GM19193 (cell line): ENCODE measurements around the gene SPG7.

Experiments used
- POLR2A ChIP-seq: IDR thresholded peaks from 4 replicates; pipeline ENCODE4 v1.6.1; 2011; ENCODE audit not compliant: insufficient read depth, insufficient read length; ENCODE audit errors: extremely low read depth

The SPG7 gene

DNA sequence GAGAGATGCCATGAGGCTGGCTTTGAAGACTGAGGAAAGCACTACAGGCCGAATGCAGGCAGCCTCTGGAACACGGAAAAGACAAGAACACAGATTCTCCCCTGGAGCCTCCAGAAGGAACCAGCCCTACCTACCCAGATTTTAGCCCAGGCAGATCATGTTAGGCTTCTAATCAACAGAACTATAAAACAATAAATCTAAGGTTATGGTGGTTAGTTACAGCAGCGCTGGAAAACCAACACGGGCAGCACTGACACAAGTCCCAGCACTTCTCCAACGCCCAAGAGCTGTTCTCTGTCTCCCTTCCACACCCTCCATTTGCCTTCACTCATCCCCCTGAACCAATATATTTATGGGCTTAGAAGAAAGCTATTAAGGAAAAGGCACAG, 25.4 kb upstream of the SPG7 start:
- no peak for TF ChIP-seq POLR2A

DNA sequence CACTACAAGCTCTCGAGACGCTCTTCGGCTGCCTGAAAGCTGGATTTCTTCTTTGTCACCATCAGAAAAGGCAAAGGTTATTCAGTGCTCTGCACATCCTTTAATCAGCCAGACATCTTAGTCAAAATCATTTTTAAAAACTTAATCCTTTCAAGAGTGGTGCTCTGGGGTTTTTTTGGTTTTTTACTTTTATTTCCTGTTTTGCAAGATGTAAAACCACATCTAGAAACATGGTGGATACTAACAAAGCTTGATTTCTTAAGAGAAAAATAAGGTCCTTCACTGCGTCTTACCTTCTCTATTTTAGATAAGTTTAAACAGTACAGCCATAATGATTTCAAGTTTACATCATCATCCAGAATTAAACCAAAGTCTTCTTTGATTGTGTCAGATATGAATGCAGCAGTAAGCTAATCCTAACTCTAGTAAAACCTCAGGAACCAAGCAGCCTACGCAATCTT, 24.1 kb upstream of the SPG7 start:
- no peak for TF ChIP-seq POLR2A

DNA sequence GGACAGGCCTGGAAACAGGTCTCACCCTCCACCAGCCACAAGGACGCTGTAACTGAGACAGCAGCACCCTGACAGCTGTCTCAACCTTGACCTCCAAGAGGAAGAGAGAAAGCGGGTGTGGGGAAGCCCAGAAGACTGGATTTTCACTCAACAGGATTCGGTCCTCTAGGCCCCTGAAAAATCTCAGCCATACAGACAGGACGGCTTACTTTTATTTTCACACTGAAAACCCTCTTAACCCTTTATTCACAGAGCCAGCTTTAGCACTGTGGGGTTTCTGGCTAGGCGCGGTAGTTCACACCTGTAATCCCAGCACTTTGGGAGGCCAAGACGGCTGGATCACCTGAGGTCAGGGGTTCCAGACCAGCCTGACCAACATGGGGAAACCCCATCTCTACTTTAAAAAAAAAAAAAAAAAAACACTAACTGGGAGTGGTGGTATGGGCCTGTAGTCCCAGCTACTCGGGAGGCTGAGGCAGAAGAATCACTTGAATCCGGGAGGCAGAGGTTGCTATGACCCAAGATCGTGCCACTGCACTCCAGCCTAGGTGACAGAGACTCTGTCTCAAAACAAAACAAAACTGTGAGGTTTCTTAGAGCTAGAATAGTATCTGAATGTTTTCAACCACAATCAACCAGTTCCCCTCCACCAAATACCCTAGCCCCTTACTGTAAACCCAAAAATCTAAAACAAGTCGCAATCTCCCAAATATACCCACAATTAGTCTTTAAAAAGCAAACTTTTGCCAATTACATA, 23.1 kb upstream of the SPG7 start:
- no peak for TF ChIP-seq POLR2A

DNA sequence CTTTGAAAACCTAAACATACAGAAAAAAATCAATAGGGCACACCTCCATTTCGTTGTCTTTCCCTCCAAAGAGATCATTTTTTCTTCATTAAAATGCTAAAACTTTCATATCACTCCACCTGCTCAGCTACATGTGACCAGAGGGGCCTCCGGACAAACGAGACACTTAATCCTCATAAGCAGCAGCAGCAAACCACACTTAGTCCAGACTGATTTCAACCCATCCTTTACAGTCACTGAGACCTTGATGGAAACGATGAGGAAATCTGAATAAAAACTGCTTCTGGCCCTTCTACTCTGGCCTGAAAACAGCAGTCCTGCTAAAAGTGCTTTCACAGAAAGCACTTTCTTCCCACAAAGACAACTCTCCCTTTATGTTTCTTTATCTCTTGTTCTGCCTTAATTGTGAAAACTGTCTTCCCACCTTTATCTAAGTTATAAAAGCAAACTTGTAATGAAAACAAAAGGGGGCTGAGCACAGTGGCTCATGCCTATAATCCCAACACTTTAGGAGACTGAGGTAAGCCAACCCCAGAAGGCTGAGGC, 22.4 kb upstream of the SPG7 start:
- TF ChIP-seq POLR2A, result no peak

DNA sequence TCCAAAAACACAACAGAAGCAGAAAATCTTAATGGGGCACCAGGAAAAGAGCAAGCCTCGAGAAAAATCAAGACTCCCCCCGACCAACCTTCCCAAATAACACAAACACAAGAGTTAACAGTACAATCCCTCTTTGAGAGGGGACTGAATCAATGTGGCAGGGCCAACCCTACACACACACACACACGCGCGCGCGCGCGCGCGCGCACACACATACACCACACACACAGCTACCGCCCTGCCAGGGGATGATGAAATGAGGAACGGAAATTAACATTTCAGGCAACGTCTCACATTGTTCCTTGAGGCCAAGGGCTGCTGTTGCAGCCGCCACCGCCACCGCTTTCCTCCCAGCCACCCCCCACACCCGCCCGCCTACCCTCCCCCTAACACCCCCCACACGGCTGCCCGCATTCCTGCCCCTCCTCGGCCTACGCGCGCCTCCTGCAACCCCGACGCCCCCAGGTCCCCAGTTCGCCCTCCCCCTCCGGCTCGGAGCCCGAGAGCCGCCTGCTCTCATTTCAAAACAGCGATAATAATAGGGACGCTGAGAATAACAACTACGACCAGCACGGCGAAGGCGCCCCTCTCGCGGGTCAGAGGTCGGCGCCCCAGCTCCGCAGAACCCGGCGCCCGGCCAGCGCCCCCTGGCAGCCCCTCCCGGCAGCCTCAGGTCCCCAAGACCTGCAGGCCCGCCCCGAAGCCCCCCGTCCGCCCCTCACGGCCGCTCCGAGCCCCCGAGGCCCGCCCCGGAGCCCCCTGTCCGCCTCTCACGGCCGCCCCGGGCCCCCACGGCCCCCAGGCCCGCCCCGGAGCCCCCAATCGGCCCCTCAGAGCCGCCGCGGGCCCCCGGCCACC, 18.9 kb upstream of the SPG7 start:
- peak; percentile 60 for TF ChIP-seq POLR2A

DNA sequence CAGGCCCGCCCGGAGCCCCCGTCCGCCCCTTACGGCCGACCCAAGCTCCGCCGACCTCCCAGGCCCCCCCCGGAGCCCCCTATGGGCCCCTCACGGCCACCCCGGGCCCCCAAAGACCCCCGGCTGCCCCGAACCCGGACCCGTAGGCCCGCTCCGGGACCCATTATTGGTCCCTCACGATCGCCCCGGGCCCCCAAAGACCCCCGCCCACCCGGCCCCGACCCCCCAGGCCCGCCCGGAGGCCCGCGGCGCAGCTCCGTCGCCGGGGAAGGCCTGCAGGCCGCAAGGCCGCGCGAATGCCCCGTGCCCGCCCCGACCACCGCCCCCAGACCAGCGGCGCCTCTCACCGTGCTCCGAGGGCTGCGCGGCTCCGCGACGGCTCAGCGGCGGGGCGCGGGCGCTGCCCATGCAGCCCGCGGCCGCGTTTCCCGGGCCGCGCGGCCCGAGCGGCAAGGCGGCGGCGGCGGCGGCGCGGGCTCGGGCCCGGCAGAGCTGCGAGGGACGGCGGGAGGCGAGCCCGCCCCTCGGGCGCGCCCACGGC, 18.2 kb upstream of the SPG7 start:
- TF ChIP-seq POLR2A, result no peak

DNA sequence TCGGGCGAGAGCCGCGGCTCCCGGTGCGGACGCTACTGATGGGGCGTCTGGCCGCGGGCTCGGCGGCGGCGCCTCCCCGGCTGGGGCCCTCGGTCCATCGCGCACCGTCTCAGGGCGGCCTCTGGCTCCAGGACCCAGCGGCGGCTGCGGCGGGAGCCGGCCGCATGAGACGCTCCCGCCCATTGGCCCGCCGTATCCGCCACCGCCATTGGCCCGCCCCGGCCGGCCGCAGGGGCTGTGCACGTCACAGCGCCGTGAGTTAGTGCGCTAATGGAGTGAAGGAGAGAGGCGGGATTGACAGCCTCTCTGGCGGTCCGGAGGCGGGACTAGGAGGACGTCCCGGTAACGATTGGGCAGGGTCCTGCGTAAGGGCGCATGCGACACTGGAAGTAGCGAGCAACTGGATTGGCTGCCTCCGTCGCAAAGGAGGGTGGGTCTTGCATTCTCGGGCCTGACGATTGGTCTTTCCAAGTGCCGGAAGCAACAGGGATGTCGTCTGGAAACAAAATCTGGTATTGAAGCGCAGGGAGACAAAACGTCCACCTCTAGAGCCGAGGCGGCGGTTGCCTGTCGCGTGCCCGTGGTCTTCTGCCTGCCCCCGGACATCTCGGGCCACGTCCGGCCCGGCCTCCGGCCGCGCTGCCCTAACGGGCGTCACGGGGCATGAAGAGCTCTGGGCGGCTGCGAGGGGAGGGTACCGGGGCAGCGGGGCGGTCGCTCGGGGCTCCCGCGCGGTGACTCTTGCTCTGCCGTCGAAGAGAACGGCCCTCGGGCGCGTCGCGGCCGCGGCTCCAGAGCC, 17.6 kb upstream of the SPG7 start, which contains the start of gene ANKRD11:
Gene ANKRD11 (minus strand): TSS at position 123 of the 799 bp plus-strand sequence. CDS start 173,542 bp downstream, outside the sequence.
- peak; percentile 80 for TF ChIP-seq POLR2A

DNA sequence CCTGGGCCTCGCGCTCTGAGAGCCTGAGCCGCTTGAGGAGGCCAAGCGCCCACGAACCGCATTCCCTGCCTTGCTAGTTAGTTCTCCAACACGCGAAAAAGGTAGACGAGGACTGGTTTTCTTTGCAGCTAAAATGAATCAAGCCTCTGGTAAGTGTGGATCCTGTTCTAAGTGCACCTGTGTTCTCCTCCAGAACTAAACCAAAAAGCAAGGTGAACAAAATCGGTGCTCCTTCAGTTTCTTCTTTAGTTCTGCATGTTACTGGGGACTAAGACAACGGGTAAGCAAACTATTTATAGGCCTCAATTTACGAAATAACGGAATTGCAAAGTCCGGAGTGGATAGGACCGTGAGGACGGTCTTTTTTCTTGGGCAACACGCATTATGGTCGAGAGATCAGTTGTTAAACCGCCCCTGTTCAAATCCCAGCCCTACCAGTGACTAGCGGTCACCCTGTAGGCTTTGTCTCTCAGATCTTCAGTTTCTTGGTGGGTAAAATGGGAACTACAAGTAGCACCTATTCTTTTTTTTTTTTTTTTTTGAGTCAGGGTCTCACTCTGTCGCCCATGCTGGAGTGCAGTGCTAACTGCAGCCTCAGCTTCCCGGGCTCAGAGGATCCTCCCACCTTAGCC, 16.8 kb upstream of the SPG7 start:
- TF ChIP-seq POLR2A, result no peak

DNA sequence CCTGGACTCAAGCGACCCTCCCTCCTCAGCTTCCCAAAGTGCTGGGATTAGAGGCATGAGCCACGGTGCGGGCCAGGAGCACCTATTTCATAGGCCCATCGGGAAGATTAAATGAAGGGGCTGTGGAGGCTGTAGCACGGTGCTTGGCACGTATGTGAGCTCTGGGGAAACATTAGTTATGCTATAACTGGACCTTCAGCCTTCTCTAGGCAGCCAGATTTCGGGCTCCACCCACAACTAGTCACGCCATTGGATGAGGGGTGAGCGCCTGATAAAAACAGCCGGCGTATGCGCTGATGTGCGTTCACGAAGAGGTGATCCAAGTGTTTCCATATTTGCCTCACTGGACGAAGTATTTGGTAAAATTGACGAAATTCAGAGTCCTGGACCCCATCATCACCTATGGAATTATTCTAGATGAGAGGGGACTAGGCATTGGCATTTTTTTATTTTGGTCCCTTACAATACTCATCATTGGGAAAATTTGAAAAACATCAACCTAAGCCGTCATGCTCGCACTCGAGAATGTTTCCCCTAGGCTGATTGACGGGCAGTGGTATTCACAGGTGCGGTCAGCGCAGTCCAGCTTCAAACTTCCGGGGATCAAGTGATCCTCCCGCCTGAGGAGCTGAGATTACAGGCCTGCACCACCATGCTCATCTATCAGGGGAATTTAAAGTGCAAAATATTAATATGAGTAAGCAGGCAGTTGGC, 16.1 kb upstream of the SPG7 start:
- no peak for TF ChIP-seq POLR2A

DNA sequence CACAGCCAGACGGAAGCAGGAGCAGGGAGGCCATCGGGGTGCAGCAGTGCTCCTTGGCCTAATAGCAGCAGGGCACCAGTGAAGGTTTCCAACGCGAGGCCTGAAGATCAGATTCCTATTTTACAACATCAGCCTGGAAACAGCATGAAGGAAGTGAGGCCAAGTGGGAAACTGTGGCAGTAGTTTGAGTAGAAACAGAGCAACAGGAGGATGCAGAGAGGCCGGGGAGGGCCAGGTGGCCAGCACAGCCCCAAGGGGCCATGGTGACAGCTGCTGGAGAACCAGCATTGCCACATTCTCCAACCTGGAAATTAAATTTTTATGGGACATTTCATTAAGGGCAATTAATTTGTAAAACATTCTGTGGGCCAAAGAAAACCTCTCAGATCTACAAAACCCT, 14.4 kb upstream of the SPG7 start:
- no peak for TF ChIP-seq POLR2A

DNA sequence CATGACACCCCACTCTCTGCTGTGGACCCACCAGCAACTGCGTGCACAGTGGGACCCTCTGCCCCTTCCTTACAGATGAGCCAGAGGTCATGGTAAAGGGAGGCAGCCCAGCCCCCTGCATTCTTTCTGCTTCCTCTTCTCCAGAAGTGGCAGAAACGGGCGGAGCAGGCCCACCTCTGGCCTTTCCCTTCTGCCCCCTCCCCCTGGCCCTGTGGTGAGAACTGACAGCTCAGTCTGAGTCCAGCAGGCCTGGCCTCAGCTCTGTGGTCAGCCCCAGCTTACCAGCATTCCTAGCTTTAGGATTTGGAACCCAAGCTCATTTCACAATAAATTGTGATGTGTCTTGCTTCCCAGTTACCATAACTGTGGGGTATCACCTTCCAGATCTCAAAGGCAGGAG, 13.1 kb upstream of the SPG7 start:
- no peak for TF ChIP-seq POLR2A

DNA sequence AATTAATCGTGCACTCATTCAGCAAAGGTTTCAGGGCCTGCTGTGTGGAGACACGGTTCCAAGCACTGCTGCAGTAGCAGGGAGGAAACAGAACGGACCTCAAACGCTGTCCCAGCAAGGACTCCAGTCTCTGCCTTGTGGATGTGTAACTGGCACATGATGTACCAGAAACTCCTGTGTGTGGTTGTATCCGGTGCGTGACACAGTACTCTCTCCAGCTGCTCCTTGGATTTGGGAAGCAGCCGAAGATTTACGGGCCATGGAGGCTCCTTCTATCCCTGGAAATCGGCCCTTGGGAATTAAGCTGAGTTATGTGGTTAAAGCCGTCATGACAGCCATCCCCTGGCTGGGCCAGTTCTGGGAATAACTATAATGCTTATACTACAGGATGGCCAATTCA, 9.4 kb upstream of the SPG7 start:
- no peak for TF ChIP-seq POLR2A

DNA sequence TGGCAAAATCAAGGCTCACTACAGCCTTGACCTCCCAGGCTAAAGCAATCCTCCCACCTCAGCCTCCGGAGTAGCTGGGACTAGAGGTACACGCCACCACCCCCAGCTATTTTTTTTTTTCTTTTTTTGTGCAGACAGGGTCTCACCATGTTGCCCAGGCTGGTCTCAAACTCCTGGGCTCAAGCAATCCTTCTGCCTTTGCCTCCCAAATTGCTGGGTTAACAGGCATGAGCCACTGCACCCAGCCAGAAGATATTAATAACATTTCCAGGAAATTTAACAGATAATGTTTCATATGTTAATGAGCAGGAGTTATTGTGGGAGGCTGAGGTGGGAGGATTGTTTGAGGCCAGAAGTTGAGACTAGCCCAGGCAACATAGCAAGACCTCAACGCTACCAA, 8.4 kb upstream of the SPG7 start:
- TF ChIP-seq POLR2A, result no peak
